Heart left ventricle (tissue), 13 donors: ENCODE results near the gene PSTPIP1.

Source experiments
- POLR2A ChIP-seq, 2 donors: fragments of 450-650 bp; IDR thresholded peaks; one replicate each; pipeline ENCODE4 v1.6.1; 2017; ENCODE audit warnings: antibody characterized with exemption in 2 of 2, mild to moderate bottlenecking in 2 of 2, moderate library complexity in 2 of 2
- TF ChIP-seq, protein P1 (sequence below), 12 donors: fragments of 200-600 bp; sonication (generic) in 4 of 12; IDR thresholded peaks; one replicate each; pipeline versions ENCODE4 v1.5.0 to v1.8.0; 2018 to 2022; ENCODE audit warnings: antibody characterized with exemption in 12 of 12, mild to moderate bottlenecking in 5 of 12
- donor health status: ischemic (EF 13 %, LVEDD 7.1; RV severe dilation, severe dysfunction).
- donor health status: DM: no; HTN: yes; CAD: no.
- donor health status: DM: no; HTN: no; CAD: no.
- donor health status: ischemic (EF 25% LVEDD 6.9; RV normal size, moderate dysfunction).
- donor health status: ischemic (EF 25% LVEDD 5.7; RV mildly dilated, moderate dysfunction).
- donor health status: ischemic (EF 35%, LVEDD 5.7; RV mildly dilated, moderate dysfunction).
- donor health status: nonischemic (EF 11% LVEDD 7.7; RV severe dilation, severe dysfunction).
- donor health status: DM: yes; HTN: yes; CAD: no.
- donor health status: PGD.
- donor health status: ischemic (EF 29% LVEDD 5.4; RV normal size, mild dysfunction).
- donor health status: nonischemic (EF 23%, LVEDD 6.1; RV moderate dilation, normal function).

DNA sequence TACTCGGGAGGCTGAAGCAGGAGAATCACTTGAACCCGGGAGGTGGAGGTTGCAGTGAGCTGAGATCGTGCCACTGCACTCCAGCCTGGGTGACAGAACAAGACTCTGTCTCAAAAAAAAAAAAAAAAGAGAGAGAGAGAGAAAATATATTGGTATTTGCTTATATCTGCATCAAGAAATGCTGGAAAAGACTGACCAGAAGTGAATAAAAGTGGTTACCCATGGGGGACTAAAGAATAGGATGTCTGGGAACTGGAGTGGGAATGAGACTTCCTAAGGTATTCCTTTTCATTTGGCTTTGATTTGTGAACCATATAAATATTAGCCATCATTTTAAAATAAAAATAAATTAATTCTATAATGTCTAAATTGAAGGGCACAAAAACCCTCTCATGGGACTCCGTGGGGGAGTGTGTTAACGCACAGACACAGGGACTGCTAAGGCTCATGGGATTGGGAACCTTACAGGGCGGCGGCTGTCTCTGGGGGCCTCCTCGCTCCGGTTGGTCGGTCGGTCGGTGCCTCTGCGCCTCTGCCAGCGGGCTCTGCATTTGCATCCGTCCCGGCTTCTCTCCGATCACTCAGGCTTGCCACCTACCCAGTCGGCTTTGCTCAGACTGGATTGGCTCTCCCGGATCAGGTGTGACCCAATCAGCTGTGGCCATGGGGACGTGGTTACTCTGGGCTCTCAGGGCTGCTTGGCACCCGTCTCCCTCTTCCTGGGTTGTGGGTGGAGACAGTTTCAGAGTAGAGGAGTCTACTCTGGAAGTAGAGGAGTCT, 88.6 kb downstream of the PSTPIP1 start:
- no peak for TF ChIP-seq POLR2A (IDR thresholded peaks at IDR 0.05)
- TF ChIP-seq, protein P1, sequence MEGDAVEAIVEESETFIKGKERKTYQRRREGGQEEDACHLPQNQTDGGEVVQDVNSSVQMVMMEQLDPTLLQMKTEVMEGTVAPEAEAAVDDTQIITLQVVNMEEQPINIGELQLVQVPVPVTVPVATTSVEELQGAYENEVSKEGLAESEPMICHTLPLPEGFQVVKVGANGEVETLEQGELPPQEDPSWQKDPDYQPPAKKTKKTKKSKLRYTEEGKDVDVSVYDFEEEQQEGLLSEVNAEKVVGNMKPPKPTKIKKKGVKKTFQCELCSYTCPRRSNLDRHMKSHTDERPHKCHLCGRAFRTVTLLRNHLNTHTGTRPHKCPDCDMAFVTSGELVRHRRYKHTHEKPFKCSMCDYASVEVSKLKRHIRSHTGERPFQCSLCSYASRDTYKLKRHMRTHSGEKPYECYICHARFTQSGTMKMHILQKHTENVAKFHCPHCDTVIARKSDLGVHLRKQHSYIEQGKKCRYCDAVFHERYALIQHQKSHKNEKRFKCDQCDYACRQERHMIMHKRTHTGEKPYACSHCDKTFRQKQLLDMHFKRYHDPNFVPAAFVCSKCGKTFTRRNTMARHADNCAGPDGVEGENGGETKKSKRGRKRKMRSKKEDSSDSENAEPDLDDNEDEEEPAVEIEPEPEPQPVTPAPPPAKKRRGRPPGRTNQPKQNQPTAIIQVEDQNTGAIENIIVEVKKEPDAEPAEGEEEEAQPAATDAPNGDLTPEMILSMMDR (IDR thresholded peaks at IDR 0.05) = no peak
